Lower leg skin (tissue), 3 donors: ENCODE data around the gene CD8B2.

ENCODE experiments used
- POLR2A ChIP-seq, 2 donors: fragments of 450-650 bp; IDR thresholded peaks; one replicate each; pipeline ENCODE4 v1.6.1; 2016 to 2017; ENCODE audit warnings: antibody characterized with exemption in 2 of 2, mild to moderate bottlenecking in 1 of 2, moderate library complexity in 1 of 2
- TF ChIP-seq, protein P1 (sequence below), 3 donors: fragments of 450-650 bp; IDR thresholded peaks; one replicate each; pipeline ENCODE4 v1.5.1; 2016; ENCODE audit warnings: antibody characterized with exemption in 3 of 3, mild to moderate bottlenecking in 3 of 3, moderate library complexity in 2 of 3

DNA sequence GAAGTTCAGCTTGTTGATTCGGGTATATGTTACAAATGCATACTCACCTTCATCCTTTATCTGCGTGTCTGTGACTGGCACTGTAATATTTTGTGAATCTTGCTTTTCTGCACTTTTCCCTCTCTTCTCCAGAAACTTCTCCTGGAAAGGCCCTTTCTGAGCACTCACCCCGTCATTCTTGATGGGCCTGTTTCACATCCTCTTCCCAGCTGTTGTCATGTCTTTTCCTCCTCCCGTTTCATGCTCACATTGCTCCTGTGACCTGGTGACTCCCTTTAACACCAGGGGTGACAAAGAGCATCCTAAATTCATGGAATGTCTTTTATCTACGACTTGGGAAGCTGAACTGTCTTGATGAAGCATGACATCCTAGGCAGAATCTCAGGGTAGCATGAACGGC is 65.8 kb downstream of the CD8B2 start:
- TF ChIP-seq, protein P1, sequence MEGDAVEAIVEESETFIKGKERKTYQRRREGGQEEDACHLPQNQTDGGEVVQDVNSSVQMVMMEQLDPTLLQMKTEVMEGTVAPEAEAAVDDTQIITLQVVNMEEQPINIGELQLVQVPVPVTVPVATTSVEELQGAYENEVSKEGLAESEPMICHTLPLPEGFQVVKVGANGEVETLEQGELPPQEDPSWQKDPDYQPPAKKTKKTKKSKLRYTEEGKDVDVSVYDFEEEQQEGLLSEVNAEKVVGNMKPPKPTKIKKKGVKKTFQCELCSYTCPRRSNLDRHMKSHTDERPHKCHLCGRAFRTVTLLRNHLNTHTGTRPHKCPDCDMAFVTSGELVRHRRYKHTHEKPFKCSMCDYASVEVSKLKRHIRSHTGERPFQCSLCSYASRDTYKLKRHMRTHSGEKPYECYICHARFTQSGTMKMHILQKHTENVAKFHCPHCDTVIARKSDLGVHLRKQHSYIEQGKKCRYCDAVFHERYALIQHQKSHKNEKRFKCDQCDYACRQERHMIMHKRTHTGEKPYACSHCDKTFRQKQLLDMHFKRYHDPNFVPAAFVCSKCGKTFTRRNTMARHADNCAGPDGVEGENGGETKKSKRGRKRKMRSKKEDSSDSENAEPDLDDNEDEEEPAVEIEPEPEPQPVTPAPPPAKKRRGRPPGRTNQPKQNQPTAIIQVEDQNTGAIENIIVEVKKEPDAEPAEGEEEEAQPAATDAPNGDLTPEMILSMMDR (IDR thresholded peaks at IDR 0.05), result no peak
- no peak for TF ChIP-seq POLR2A (IDR thresholded peaks at IDR 0.05)
